Choroid plexus epithelial cell (primary cell): ENCODE results near the gene PTPRE.
A peak's percentile ranks its signal among the peaks of the same experiment; 100 is the strongest.

ENCODE experiments used
- DNase-seq: peaks from one replicate; pipeline ENCODE4 v3.0.0-alpha.2; 2010; ENCODE audit warnings: low read depth
- H3K4me3 ChIP-seq: 2 replicates; pipeline ENCODE4 v1.5.1; 2011; ENCODE audit warnings: low read depth, mild to moderate bottlenecking, control low read depth, low read length, moderate library complexity
- CTCF ChIP-seq: conservative IDR thresholded peaks from 2 replicates; pipeline ENCODE4 v1.5.1; 2011; ENCODE audit warnings: low read depth, mild to moderate bottlenecking, control low read depth, inconsistent platforms, low read length, moderate library complexity

Gene PTPRE

GRCh38 chr10:127925471-127926207 is 18.7 kb downstream of the PTPRE start:
- no peak for TF ChIP-seq CTCF
- DNase-seq: no peak
- H3K4me3 ChIP-seq: no peak overlapping the region

- H3K4me3 ChIP-seq: no peak overlapping the region
- DNase-seq: no peak
- no peak for TF ChIP-seq CTCF
These were observed 19.6 kb downstream of the PTPRE start for GRCh38 chr10:127926455-127926854.

GRCh38 chr10:127928021-127928806 is 21.3 kb downstream of the PTPRE start:
- DNase-seq: peak; percentile 86
- TF ChIP-seq CTCF: no peak
- H3K4me3 ChIP-seq: peak overlapping the region; percentile 12

GRCh38 chr10:127932521-127933270 is 25.8 kb downstream of the PTPRE start:
- no peak for DNase-seq
- H3K4me3 ChIP-seq: no peak overlapping the region
- no peak for TF ChIP-seq CTCF

GRCh38 chr10:127933271-127933670 is 26.4 kb downstream of the PTPRE start:
- no peak overlapping the region for H3K4me3 ChIP-seq
- no peak for DNase-seq
- TF ChIP-seq CTCF: no peak

- DNase-seq: no peak
- TF ChIP-seq CTCF: no peak
- no peak overlapping the region for H3K4me3 ChIP-seq
These were observed 27.5 kb downstream of the PTPRE start for GRCh38 chr10:127934383-127934782.
